ENCODE data around the gene TDRD12. TPM values are rescaled to one million over a fixed set of nuclear protein-coding genes. Genes with fewer than 3 reads are reported as not detected.

Gene TDRD12
- total and polyA plus RNA-seq, 2 of the 13 experiments (the other 11 are each of a cell fraction or from before 2014, with no cell fraction given) = 0.03 to 0.40 TPM

- Histone ChIP-seq H3K27ac (ENCODE audit: extremely low read length, insufficient read depth, low read length) (no peak overlapping the region), H3K4me2 (ENCODE audit: low read depth, low read length) (no peak overlapping the region), H3K36me3 (replicated peaks in 1 of 2; ENCODE audit: control insufficient read depth in 1 of 2, insufficient read depth in 2 of 2, low read length in 2 of 2) (no peaks in the 10 kb centered on the region), H2AFZ (ENCODE audit: low read length) (no peak overlapping the region), H4K20me1 (ENCODE audit: insufficient read depth, low read length) (no peaks in the 10 kb centered on the region), H3K4me1 (ENCODE audit: insufficient read depth, low read length) (peaks cover 25% of the 10 kb centered on the region), H3K4me3 (replicated peaks in 1 of 3; ENCODE audit: insufficient read depth in 1 of 3, low read depth in 2 of 3, low read length in 3 of 3) (no peak overlapping the region), H3K79me2 (ENCODE audit: insufficient read depth, low read length) (peaks cover 4% of the 10 kb centered on the region), H3K9me3 (ENCODE audit: low read length) (no peaks in the 10 kb centered on the region), H3K9ac (ENCODE audit: insufficient read depth, low read depth, low read length) (no peak overlapping the region), H3K27me3 (ENCODE audit: control insufficient read depth in 1 of 2, insufficient read depth in 2 of 2, low read length in 2 of 2) (no peaks in the 10 kb centered on the region; a peak in 1 of 5 replicates)
- ATAC-seq = no peak
- in situ Hi-C loops (cut with HindIII; ENCODE audit: extremely low pct_ligation_motif_present, low pct_unique_long_range_greater_than_20kb) = loop anchor here (25.0 kb wide), 1 partner anchor 450 kb away; the partner anchor contains the start of gene WDR88
- BruUV-seq (replicated peaks) = no TSS peak
- TF ChIP-seq CEBPG (CRISPR knock-in tag; IDR thresholded peaks at IDR 0.05) (no peak), ZMAT3 (CRISPR knock-in tag; conservative IDR thresholded peaks at IDR 0.05) (no peak), MED13 (CRISPR knock-in tag; IDR thresholded peaks at IDR 0.05) (no peak), SAP130 (CRISPR knock-in tag; IDR thresholded peaks at IDR 0.05; ENCODE audit: low read depth) (no peak), TARDBP (CRISPR knock-in tag; IDR thresholded peaks at IDR 0.05) (no peak), ZZZ3 (CRISPR knock-in tag; IDR thresholded peaks at IDR 0.05; ENCODE audit: borderline replicate concordance) (no peak), FLYWCH1 (CRISPR knock-in tag; IDR thresholded peaks at IDR 0.05) (no peak), ZSCAN5A (CRISPR knock-in tag; IDR thresholded peaks at IDR 0.05; ENCODE audit: borderline replicate concordance) (no peak)
- TF ChIP-seq, protein P1, sequence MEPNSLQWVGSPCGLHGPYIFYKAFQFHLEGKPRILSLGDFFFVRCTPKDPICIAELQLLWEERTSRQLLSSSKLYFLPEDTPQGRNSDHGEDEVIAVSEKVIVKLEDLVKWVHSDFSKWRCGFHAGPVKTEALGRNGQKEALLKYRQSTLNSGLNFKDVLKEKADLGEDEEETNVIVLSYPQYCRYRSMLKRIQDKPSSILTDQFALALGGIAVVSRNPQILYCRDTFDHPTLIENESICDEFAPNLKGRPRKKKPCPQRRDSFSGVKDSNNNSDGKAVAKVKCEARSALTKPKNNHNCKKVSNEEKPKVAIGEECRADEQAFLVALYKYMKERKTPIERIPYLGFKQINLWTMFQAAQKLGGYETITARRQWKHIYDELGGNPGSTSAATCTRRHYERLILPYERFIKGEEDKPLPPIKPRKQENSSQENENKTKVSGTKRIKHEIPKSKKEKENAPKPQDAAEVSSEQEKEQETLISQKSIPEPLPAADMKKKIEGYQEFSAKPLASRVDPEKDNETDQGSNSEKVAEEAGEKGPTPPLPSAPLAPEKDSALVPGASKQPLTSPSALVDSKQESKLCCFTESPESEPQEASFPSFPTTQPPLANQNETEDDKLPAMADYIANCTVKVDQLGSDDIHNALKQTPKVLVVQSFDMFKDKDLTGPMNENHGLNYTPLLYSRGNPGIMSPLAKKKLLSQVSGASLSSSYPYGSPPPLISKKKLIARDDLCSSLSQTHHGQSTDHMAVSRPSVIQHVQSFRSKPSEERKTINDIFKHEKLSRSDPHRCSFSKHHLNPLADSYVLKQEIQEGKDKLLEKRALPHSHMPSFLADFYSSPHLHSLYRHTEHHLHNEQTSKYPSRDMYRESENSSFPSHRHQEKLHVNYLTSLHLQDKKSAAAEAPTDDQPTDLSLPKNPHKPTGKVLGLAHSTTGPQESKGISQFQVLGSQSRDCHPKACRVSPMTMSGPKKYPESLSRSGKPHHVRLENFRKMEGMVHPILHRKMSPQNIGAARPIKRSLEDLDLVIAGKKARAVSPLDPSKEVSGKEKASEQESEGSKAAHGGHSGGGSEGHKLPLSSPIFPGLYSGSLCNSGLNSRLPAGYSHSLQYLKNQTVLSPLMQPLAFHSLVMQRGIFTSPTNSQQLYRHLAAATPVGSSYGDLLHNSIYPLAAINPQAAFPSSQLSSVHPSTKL (CRISPR knock-in tag; IDR thresholded peaks at IDR 0.05) = no peak
- TF ChIP-seq, protein P2, sequence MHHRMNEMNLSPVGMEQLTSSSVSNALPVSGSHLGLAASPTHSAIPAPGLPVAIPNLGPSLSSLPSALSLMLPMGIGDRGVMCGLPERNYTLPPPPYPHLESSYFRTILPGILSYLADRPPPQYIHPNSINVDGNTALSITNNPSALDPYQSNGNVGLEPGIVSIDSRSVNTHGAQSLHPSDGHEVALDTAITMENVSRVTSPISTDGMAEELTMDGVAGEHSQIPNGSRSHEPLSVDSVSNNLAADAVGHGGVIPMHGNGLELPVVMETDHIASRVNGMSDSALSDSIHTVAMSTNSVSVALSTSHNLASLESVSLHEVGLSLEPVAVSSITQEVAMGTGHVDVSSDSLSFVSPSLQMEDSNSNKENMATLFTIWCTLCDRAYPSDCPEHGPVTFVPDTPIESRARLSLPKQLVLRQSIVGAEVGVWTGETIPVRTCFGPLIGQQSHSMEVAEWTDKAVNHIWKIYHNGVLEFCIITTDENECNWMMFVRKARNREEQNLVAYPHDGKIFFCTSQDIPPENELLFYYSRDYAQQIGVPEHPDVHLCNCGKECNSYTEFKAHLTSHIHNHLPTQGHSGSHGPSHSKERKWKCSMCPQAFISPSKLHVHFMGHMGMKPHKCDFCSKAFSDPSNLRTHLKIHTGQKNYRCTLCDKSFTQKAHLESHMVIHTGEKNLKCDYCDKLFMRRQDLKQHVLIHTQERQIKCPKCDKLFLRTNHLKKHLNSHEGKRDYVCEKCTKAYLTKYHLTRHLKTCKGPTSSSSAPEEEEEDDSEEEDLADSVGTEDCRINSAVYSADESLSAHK (CRISPR knock-in tag; IDR thresholded peaks at IDR 0.05; ENCODE audit: borderline replicate concordance) = no peak
- TF ChIP-seq, protein P3, sequence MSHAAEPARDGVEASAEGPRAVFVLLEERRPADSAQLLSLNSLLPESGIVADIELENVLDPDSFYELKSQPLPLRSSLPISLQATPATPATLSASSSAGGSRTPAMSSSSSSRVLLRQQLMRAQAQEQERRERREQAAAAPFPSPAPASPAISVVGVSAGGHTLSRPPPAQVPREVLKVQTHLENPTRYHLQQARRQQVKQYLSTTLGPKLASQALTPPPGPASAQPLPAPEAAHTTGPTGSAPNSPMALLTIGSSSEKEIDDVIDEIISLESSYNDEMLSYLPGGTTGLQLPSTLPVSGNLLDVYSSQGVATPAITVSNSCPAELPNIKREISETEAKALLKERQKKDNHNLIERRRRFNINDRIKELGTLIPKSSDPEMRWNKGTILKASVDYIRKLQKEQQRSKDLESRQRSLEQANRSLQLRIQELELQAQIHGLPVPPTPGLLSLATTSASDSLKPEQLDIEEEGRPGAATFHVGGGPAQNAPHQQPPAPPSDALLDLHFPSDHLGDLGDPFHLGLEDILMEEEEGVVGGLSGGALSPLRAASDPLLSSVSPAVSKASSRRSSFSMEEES (CRISPR knock-in tag; IDR thresholded peaks at IDR 0.05) = no peak
- 70% methylated on average over 4 of the region's 4 CpGs for WGBS (ENCODE audit: low lambda C conversion rate)
- POLR2A ChIA-PET = no interaction called here
- no peak for DNase-seq (ENCODE audit: low spot score)
- CTCF ChIA-PET (ENCODE audit: low intra/inter-chr PET ratio, low total read pairs) = no interaction called here
- FAIRE-seq = no peak
- intact Hi-C loops (cut with micrococcal nuclease; ENCODE audit: unreplicated experiment) = no loop called here
Measured at GRCh38 chr19:32687681-32688080, 31.9 kb upstream of the TDRD12 start.

All from HepG2 (cell line).